Measurements from ENCODE around the gene PIRT. TPM values are rescaled to one million over a fixed set of nuclear protein-coding genes. Genes with fewer than 3 reads are reported as not detected.

Gene PIRT
- polyA plus RNA-seq, 2 of the 4 experiments (the other 2 are of a cell fraction) = not detected

GRCh38 chr17:10787306-10788045, 50.4 kb downstream of the PIRT start:
- H3K4me1 ChIP-seq = no peaks in the 10 kb centered on the region
- H3K4me2 ChIP-seq = no peak overlapping the region
- ATAC-seq (no peak), DNase-seq (ENCODE audit: low read depth in 1 of 2, low spot score in 1 of 2) (no peak), FAIRE-seq (no peak)
- 78% methylated on average over 5 of the region's 5 CpGs for WGBS (ENCODE audit: missing lambda C conversion rate)
- H3K4me3 ChIP-seq = no peak overlapping the region
- POLR2A ChIA-PET = no interaction called here
- H3K27ac ChIP-seq = no peak overlapping the region
- H3K9me3 ChIP-seq = no peaks in the 10 kb centered on the region
- CTCF ChIA-PET = no interaction called here
- TF ChIP-seq CBX8 (IDR thresholded peaks at IDR 0.05) (no peak), EP300 (IDR thresholded peaks at IDR 0.05) (no peak), ZSCAN20 (CRISPR knock-in tag; IDR thresholded peaks at IDR 0.05) (no peak), RAD21 (conservative IDR thresholded peaks at IDR 0.05 in 1 of 2, IDR thresholded peaks at IDR 0.05 in 1 of 2) (no peak), HEYL (CRISPR knock-in tag; IDR thresholded peaks at IDR 0.05) (no peak), HOXB5 (CRISPR knock-in tag; IDR thresholded peaks at IDR 0.05) (no peak), RCOR1 (IDR thresholded peaks at IDR 0.05; ENCODE audit: low read depth, low read length) (no peak), BHLHE40 (IDR thresholded peaks at IDR 0.05; ENCODE audit: low read depth, low read length) (no peak), CTCF (IDR thresholded peaks at IDR 0.05) (no peak), GATA3 (IDR thresholded peaks at IDR 0.05; ENCODE audit: borderline replicate concordance) (no peak), TFCP2L1 (CRISPR knock-in tag; IDR thresholded peaks at IDR 0.05) (no peak), SMC3 (IDR thresholded peaks at IDR 0.05) (no peak)
- TF ChIP-seq, protein P1, sequence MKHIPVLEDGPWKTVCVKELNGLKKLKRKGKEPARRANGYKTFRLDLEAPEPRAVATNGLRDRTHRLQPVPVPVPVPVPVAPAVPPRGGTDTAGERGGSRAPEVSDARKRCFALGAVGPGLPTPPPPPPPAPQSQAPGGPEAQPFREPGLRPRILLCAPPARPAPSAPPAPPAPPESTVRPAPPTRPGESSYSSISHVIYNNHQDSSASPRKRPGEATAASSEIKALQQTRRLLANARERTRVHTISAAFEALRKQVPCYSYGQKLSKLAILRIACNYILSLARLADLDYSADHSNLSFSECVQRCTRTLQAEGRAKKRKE (CRISPR knock-in tag; IDR thresholded peaks at IDR 0.05; ENCODE audit: low read depth) = no peak

DNA sequence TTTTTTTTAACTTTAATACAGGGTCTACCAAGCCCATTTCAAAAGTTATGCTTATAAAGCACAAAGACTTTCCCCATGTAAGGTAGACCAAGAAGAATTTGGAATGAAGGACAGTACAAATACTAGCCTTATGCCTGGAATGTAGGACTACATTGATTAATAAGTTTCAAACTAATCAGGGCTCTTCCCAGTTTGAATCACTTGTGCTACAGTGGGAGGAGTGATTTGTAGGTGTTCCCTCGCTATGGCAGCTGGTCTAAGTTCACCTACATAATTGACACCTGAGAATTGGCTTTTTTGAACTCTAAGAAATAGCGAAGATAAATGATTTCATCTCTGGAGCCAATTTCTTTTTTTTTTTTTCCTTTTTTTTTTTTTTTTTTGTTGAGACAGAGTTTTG, 52.6 kb downstream of the PIRT start:
- no peak for FAIRE-seq
- CTCF ChIA-PET = interaction anchor here (1.0 kb wide), 1 partner anchor 48 kb away, joined by 3 read pairs; no protein-coding TSS in a partner anchor
- no peak for DNase-seq (ENCODE audit: low read depth in 1 of 2, low spot score in 1 of 2)
- Histone ChIP-seq H3K27ac (no peak overlapping the region), H3K4me1 (no peaks in the 10 kb centered on the region), H3K4me2 (no peak overlapping the region), H3K4me3 (no peak overlapping the region), H3K9me3 (no peaks in the 10 kb centered on the region)
- no peak for ATAC-seq
- TF ChIP-seq EHF (CRISPR knock-in tag; IDR thresholded peaks at IDR 0.05) (no peak), HOXB5 (CRISPR knock-in tag; IDR thresholded peaks at IDR 0.05) (no peak), POLR2AphosphoS2 (conservative IDR thresholded peaks at IDR 0.05; ENCODE audit: low read length) (no peak), ZSCAN20 (CRISPR knock-in tag; IDR thresholded peaks at IDR 0.05) (no peak), POLR2A (IDR thresholded peaks at IDR 0.05; ENCODE audit: low read length) (no peak), GATA3 (IDR thresholded peaks at IDR 0.05; ENCODE audit: borderline replicate concordance) (no peak), FOSB (CRISPR knock-in tag; IDR thresholded peaks at IDR 0.05) (no peak), PHF8 (IDR thresholded peaks at IDR 0.05; ENCODE audit: borderline replicate concordance, low read depth) (no peak), RFX5 (IDR thresholded peaks at IDR 0.05) (no peak), HOXB13 (CRISPR knock-in tag; IDR thresholded peaks at IDR 0.05; ENCODE audit: low read depth) (no peak), EHMT2 (IDR thresholded peaks at IDR 0.05; ENCODE audit: low read depth) (no peak), TP53 (CRISPR knock-in tag; IDR thresholded peaks at IDR 0.05) (no peak), HOXA7 (CRISPR knock-in tag; IDR thresholded peaks at IDR 0.05) (no peak), HDAC2 (IDR thresholded peaks at IDR 0.05) (no peak), ZC3H11A (IDR thresholded peaks at IDR 0.05) (no peak)
- TF ChIP-seq, protein P2, sequence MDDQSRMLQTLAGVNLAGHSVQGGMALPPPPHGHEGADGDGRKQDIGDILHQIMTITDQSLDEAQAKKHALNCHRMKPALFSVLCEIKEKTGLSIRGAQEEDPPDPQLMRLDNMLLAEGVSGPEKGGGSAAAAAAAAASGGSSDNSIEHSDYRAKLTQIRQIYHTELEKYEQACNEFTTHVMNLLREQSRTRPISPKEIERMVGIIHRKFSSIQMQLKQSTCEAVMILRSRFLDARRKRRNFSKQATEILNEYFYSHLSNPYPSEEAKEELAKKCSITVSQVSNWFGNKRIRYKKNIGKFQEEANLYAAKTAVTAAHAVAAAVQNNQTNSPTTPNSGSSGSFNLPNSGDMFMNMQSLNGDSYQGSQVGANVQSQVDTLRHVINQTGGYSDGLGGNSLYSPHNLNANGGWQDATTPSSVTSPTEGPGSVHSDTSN (IDR thresholded peaks at IDR 0.05) = no peak
- TF ChIP-seq, protein P3, sequence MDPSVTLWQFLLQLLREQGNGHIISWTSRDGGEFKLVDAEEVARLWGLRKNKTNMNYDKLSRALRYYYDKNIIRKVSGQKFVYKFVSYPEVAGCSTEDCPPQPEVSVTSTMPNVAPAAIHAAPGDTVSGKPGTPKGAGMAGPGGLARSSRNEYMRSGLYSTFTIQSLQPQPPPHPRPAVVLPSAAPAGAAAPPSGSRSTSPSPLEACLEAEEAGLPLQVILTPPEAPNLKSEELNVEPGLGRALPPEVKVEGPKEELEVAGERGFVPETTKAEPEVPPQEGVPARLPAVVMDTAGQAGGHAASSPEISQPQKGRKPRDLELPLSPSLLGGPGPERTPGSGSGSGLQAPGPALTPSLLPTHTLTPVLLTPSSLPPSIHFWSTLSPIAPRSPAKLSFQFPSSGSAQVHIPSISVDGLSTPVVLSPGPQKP (IDR thresholded peaks at IDR 0.05; ENCODE audit: low read depth, low read length) = no peak
- 70% methylated on average over 2 of the region's 2 CpGs for WGBS (ENCODE audit: missing lambda C conversion rate)
- POLR2A ChIA-PET = no interaction called here
